SK-N-SH (cell line): ENCODE data around the gene SMPD3. TPM values are rescaled to one million over a fixed set of nuclear protein-coding genes. Genes with fewer than 3 reads are reported as not detected.

Source experiments
- CTCF ChIA-PET: fragments of 300-600, 350-600 bp; formaldehyde crosslinking; extraction: SDS; loops from one replicate; lab custom pipeline; 2021; lab: Yijun Ruan, JAX
- POLR2A ChIA-PET: fragments of 350-600 bp; sonication (Branson Sonifier 250); formaldehyde crosslinking; extraction: SDS; loops from one replicate; lab custom pipeline; 2020; ENCODE audit warnings: antibody characterized with exemption, inconsistent platforms; lab: Yijun Ruan, JAX
- DNase-seq: peaks from one replicate; pipeline ENCODE4 v3.0.0; 2012
- H2AFZ ChIP-seq: fragments of 200-600 bp; sonication (generic); 2 replicates; pipeline ENCODE4 v1.8.1; 2016; ENCODE audit warnings: antibody characterized with exemption, mild to moderate bottlenecking, low read depth
- H3F3A ChIP-seq: fragments of 200-600 bp; sonication (generic); replicated peaks from 2 replicates; pipeline ENCODE3; 2016; ENCODE audit warnings: antibody characterized with exemption, mild to moderate bottlenecking; ENCODE audit not compliant: insufficient read depth
- H3K27ac ChIP-seq, 2 experiments: fragments of 200-500 bp in 1 of 2; fragments of 200-600 bp in 1 of 2; sonication (Bioruptor generic) in 1 of 2; sonication (generic), shearing (Covaris generic) in 1 of 2; 2 replicates each; pipeline versions ENCODE4 v1.5.1 to v1.6.1; 2014 to 2016; ENCODE audit warnings: low read depth in 2 of 2, inconsistent platforms in 1 of 2, low read length in 1 of 2, mild to moderate bottlenecking in 1 of 2, mixed read lengths in 1 of 2
- H3K27me3 ChIP-seq: fragments of 200-600 bp; sonication (generic), shearing (Covaris generic); 2 replicates; pipeline ENCODE4 v1.6.1; 2016; ENCODE audit warnings: mixed run types; ENCODE audit not compliant: insufficient read depth
- H3K36me3 ChIP-seq, 2 experiments: fragments of 200-500 bp in 1 of 2; fragments of 200-600 bp in 1 of 2; sonication (Bioruptor generic) in 1 of 2; sonication (generic) in 1 of 2; replicated peaks in 1 of 2; 2 replicates each; pipeline versions ENCODE3 to v1.5.1; 2014 to 2016; ENCODE audit warnings: low read length in 1 of 2, mild to moderate bottlenecking in 1 of 2; ENCODE audit not compliant: insufficient read depth in 2 of 2, control insufficient read depth in 1 of 2
- H3K4me1 ChIP-seq, 2 experiments: fragments of 200-500 bp in 1 of 2; fragments of 200-600 bp in 1 of 2; sonication (Bioruptor generic) in 1 of 2; sonication (generic), shearing (Covaris generic) in 1 of 2; 2 replicates each; pipeline versions ENCODE4 v1.5.1 to v1.6.1; 2014 to 2016; ENCODE audit warnings: low read depth in 1 of 2, low read length in 1 of 2, mixed run types in 1 of 2; ENCODE audit not compliant: insufficient read depth in 2 of 2, control insufficient read depth in 1 of 2
- H3K4me2 ChIP-seq: fragments of 200-600 bp; sonication (generic), shearing (Covaris generic); 2 replicates; pipeline ENCODE4 v1.6.1; 2017; ENCODE audit warnings: mixed run types
- H3K4me3 ChIP-seq, 2 experiments: fragments of 200-500 bp in 1 of 2; fragments of 200-600 bp in 1 of 2; sonication (Bioruptor generic) in 1 of 2; sonication (generic), shearing (Covaris generic) in 1 of 2; 2 replicates each; pipeline versions ENCODE4 v1.5.1 to v1.8.1; 2014 to 2016; ENCODE audit warnings: low read depth in 2 of 2, inconsistent platforms in 1 of 2, low read length in 1 of 2, mild to moderate bottlenecking in 1 of 2, mixed read lengths in 1 of 2, moderate library complexity in 1 of 2
- H3K79me2 ChIP-seq: fragments of 200-600 bp; sonication (generic); 2 replicates; pipeline ENCODE4 v1.8.1; 2017; ENCODE audit warnings: mild to moderate bottlenecking; ENCODE audit not compliant: insufficient read depth
- H3K9ac ChIP-seq: fragments of 200-600 bp; sonication (generic); 2 replicates; pipeline ENCODE4 v1.6.1; 2017; ENCODE audit warnings: mixed run types
- H3K9me2 ChIP-seq: fragments of 200-600 bp; sonication (generic); 2 replicates; pipeline ENCODE4 v1.6.1; 2017; ENCODE audit warnings: mixed run types
- H3K9me3 ChIP-seq: fragments of 200-600 bp; sonication (generic); 2 replicates; pipeline ENCODE4 v1.6.1; 2017; ENCODE audit warnings: mixed run types, mild to moderate bottlenecking, moderate library complexity
- H4K20me1 ChIP-seq: fragments of 200-600 bp; sonication (generic); 2 replicates; pipeline ENCODE4 v1.6.1; 2017; ENCODE audit warnings: mild to moderate bottlenecking, mixed run types; ENCODE audit not compliant: insufficient read depth
- MAX ChIP-seq: IDR thresholded peaks from 2 replicates; pipeline ENCODE4 v1.4.0; 2012; ENCODE audit warnings: low read depth
- NFIC ChIP-seq: IDR thresholded peaks from 2 replicates; pipeline ENCODE4 v1.4.0; 2012; ENCODE audit warnings: borderline replicate concordance
- NRF1 ChIP-seq: IDR thresholded peaks from 2 replicates; pipeline ENCODE4 v1.6.1; 2012; ENCODE audit warnings: low read depth, mild to moderate bottlenecking, low read length
- POLR2AphosphoS5 ChIP-seq: IDR thresholded peaks from 2 replicates; pipeline ENCODE4 v1.6.1; 2012; ENCODE audit warnings: low read depth, low read length
- RCOR1 ChIP-seq: fragments of 150-350 bp; IDR thresholded peaks from 2 replicates; pipeline ENCODE4 v1.6.1; 2017; ENCODE audit warnings: antibody characterized with exemption, low read length
- RFX5 ChIP-seq: IDR thresholded peaks from 2 replicates; pipeline ENCODE4 v1.6.1; 2012; ENCODE audit warnings: mild to moderate bottlenecking, improper control_type of control experiment, low read length
- WGBS: methylation state at CpG from one replicate; pipeline ENCODE4 v1.1.6; 2017; ENCODE audit warnings: low lambda C conversion rate; 5-methylcytosine and 5-hydroxymethylcytosine counted together
- polyA plus RNA-seq, 3 experiments: library from polyadenylated mRNA; depleted of rRNA; stranded (reverse); fragments of >200 nt; gene quantifications; 2 replicates each; pipeline ENCODE4 v1.2.3, GENCODE V29; 2012
- TF ChIP-seq, protein P1 (sequence below): IDR thresholded peaks from 2 replicates; pipeline ENCODE4 v1.4.0; 2012; ENCODE audit warnings: low read depth, borderline replicate concordance
- TF ChIP-seq, protein P2 (sequence below): IDR thresholded peaks from 2 replicates; pipeline ENCODE4 v1.6.1; 2012; ENCODE audit warnings: mild to moderate bottlenecking, low read depth, low read length, moderate library complexity

The SMPD3 gene
- polyA plus RNA-seq, 1 of the 3 experiments (the other 2 are of a cell fraction), result 0.38 TPM

GRCh38 chr16:68319185-68319908 is 129.0 kb downstream of the SMPD3 start (continued):
- TF ChIP-seq, protein P1, sequence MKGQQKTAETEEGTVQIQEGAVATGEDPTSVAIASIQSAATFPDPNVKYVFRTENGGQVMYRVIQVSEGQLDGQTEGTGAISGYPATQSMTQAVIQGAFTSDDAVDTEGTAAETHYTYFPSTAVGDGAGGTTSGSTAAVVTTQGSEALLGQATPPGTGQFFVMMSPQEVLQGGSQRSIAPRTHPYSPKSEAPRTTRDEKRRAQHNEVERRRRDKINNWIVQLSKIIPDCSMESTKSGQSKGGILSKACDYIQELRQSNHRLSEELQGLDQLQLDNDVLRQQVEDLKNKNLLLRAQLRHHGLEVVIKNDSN, result no peak

- TF ChIP-seq NFIC (no peak), RFX5 (no peak), NRF1 (no peak), POLR2AphosphoS5 (no peak), MAX (no peak), RCOR1 (no peak)
- TF ChIP-seq, protein P2, sequence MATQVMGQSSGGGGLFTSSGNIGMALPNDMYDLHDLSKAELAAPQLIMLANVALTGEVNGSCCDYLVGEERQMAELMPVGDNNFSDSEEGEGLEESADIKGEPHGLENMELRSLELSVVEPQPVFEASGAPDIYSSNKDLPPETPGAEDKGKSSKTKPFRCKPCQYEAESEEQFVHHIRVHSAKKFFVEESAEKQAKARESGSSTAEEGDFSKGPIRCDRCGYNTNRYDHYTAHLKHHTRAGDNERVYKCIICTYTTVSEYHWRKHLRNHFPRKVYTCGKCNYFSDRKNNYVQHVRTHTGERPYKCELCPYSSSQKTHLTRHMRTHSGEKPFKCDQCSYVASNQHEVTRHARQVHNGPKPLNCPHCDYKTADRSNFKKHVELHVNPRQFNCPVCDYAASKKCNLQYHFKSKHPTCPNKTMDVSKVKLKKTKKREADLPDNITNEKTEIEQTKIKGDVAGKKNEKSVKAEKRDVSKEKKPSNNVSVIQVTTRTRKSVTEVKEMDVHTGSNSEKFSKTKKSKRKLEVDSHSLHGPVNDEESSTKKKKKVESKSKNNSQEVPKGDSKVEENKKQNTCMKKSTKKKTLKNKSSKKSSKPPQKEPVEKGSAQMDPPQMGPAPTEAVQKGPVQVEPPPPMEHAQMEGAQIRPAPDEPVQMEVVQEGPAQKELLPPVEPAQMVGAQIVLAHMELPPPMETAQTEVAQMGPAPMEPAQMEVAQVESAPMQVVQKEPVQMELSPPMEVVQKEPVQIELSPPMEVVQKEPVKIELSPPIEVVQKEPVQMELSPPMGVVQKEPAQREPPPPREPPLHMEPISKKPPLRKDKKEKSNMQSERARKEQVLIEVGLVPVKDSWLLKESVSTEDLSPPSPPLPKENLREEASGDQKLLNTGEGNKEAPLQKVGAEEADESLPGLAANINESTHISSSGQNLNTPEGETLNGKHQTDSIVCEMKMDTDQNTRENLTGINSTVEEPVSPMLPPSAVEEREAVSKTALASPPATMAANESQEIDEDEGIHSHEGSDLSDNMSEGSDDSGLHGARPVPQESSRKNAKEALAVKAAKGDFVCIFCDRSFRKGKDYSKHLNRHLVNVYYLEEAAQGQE, result no peak
- Histone ChIP-seq H4K20me1 (no peaks in the 10 kb centered on the region), H3K4me3 (no peak overlapping the region), H3K36me3 (peaks cover 9 to 20% of the 10 kb centered on the region in 2 experiments), H3F3A (no peaks in the 10 kb centered on the region), H2AFZ (no peak overlapping the region), H3K4me1 (peaks cover 10 to 14% of the 10 kb centered on the region in 2 experiments; a peak in 2 of 4 replicates), H3K9me3 (no peaks in the 10 kb centered on the region), H3K79me2 (peaks cover 62% of the 10 kb centered on the region), H3K9ac (no peak overlapping the region), H3K9me2 (no peaks in the 10 kb centered on the region), H3K27me3 (no peaks in the 10 kb centered on the region), H3K27ac (no peak overlapping the region), H3K4me2 (no peak overlapping the region)
- ChIA-PET POLR2A (no interaction called here), CTCF (interaction anchor here (1.3 to 2.4 kb wide), 2 partner anchors 16 to 51 kb away, joined by 5 to 6 read pairs; no protein-coding TSS in a partner anchor)
- WGBS, result 90% methylated on average over 4 of the region's 4 CpGs
- DNase-seq, result no peak
Observed at GRCh38 chr16:68313116-68313515, 135.2 kb downstream of the SMPD3 start.
